Right cardiac atrium (tissue), 5 donors: ENCODE data around the gene ASPDH. TPM values are rescaled to one million over a fixed set of nuclear protein-coding genes. Genes with fewer than 3 reads are reported as not detected.
A peak's percentile ranks its signal among the peaks of the same experiment; 100 is the strongest.

ENCODE experiments used
- ATAC-seq, 2 donors: fragments of 200-7000 bp; cut with Tn5 transposase; one replicate each; pipeline versions ENCODE4 v1.8.0 to v1.9.1; 2020; ENCODE audit warnings: moderate library complexity in 2 of 2, mild to moderate bottlenecking in 1 of 2
- DNase-seq, 3 donors: peaks; one replicate each; pipeline ENCODE4 v3.0.0-alpha.2; 2020
- H3K27ac ChIP-seq: one replicate; pipeline ENCODE4 v1.5.1; 2013; ENCODE audit warnings: mild to moderate bottlenecking, low read length, control low read depth, moderate library complexity
- H3K27me3 ChIP-seq: one replicate; pipeline ENCODE4 v1.6.1; 2013; ENCODE audit not compliant: control insufficient read depth, insufficient read depth
- H3K4me1 ChIP-seq: one replicate; pipeline ENCODE4 v1.6.1; 2013; ENCODE audit warnings: low read length; ENCODE audit not compliant: control insufficient read depth, insufficient read depth
- H3K4me3 ChIP-seq: one replicate; pipeline ENCODE4 v1.5.1; 2013; ENCODE audit warnings: low read length, control low read depth
- H3K9me3 ChIP-seq: one replicate; pipeline ENCODE4 v1.6.1; 2013; ENCODE audit warnings: low read length; ENCODE audit not compliant: control insufficient read depth
- WGBS: extraction: QIAGEN DNeasy Blood & Tissue Kit; methylation state at CpG from one replicate; pipeline ENCODE4 v1.1.7; 2013; 5-methylcytosine and 5-hydroxymethylcytosine counted together
- intact Hi-C, 4 donors: fragments of 100-400 bp; cut with DNase I; formaldehyde crosslinking; loops; one replicate each; pipeline versions ENCODE4 v1.11.0 to v1.14.0; 2022 to 2023
- polyA plus RNA-seq: library from polyadenylated mRNA; stranded (reverse); fragments of 200-250 nt; gene quantifications from one replicate; pipeline ENCODE4 v1.2.3, GENCODE V29; 2013
- total RNA-seq, 4 donors: library from RNA; stranded (reverse); fragmentation: NEBNext Ultra II Directional; extraction: Animal tissue kit (Norgen Biotek cat#: 25700); gene quantifications; one replicate each; pipeline ENCODE4 v1.2.1, GENCODE V29; 2021
- donor health status: healthy with polysubstance abuse.
- donor health status: DM: no; HTN: yes; CAD: no.
- donor health status: DM: no; HTN: no; CAD: no.
- donor health status: DM: no; HTN: yes; CAD: no; lungs with severe emphysema.
- donor health status: DM: yes; HTN: yes; CAD: no.

ASPDH gene
- total and polyA plus RNA-seq, 5 donors: not detected

DNA sequence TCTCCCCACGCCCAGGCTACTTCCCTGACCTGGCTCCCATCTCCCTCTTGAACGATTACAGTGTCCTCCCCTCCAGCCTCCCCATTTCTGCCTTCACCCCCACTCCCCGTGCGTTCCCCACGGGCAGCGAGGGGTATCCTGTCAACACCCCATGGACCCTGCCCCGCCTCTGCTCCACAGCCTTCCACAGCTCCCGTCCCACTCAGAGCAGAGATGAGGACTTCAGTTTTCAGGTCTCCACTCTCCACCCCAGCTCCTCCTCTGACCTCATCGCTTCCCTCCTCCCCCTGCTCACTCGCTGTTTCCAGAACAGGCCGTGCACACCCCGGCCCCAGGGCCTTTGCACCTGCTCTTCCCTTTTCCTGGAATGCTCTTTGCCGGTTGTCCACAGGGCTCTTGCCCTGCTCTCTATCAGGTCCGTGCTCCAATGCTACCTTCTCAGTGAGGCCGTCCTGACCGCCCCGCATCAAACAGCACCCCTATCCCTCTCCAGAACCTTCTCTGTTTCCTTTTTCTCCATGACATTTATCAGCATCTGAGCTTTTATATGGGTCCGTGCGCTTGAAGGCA is 39.5 kb upstream of the ASPDH start:
- DNase-seq (no peak), ATAC-seq (no peak)
- no peaks in the 10 kb centered on the region for H3K4me1 ChIP-seq
- no peaks in the 10 kb centered on the region for H3K27me3 ChIP-seq
- no peak overlapping the region for H3K4me3 ChIP-seq
- 78% methylated on average over 19 of the region's 19 CpGs for WGBS
- no peaks in the 10 kb centered on the region for H3K9me3 ChIP-seq
- H3K27ac ChIP-seq: no peak overlapping the region
- intact Hi-C loops: no loop called here

DNA sequence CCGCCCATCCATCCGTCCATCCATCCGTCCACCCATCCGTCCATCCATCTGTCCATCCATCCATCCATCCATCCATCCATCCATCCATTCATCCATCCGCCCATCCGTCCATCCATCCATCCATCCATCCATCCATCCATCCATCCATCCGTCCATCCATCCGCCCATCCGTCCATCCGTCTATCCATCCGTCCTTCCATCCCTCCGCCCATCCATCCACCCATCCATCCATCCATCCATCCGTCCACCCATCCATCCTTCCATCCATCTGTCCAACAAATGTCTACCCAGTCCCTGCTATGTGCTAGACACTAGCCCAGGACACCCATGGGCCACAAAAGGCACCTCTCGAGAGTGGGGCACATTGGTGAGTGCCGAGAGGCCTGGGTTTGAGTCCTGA is 38.8 kb upstream of the ASPDH start:
- Histone ChIP-seq H3K9me3 (no peaks in the 10 kb centered on the region), H3K27me3 (no peaks in the 10 kb centered on the region), H3K27ac (no peak overlapping the region), H3K4me1 (no peaks in the 10 kb centered on the region), H3K4me3 (no peak overlapping the region)
- DNase-seq: no peak
- WGBS: 92% methylated on average over 15 of the region's 15 CpGs
- intact Hi-C loops: no loop called here
- ATAC-seq: no peak

DNA sequence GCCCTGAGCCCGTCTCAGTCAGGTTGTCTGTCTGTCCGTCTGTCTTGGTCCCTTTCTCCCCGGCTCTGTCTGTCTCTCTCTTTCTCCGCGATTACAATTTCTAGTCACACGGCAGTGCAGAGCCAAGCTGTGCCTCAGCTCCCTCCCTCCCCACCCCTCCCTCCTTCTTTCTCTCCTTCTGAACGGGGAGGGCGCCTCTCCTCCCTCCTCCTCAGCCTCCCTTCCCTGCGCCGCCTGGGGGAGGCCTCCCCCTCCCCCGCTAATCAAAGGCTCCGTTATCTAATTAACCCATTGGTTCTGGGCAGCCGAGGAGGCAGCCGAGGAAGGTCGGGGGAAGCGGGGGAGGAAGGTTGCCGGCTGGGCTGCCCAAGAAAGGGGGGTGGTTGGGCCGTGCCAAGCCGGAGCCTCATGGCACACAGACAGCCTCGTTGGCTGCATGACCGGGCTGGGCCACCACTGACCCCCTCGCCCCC is 38.0 kb upstream of the ASPDH start:
- no peaks in the 10 kb centered on the region for H3K9me3 ChIP-seq
- no peak overlapping the region for H3K4me3 ChIP-seq
- no peak for DNase-seq
- intact Hi-C loops: no loop called here
- H3K4me1 ChIP-seq: no peaks in the 10 kb centered on the region
- 5% methylated on average over 22 of the region's 22 CpGs for WGBS
- no peak overlapping the region for H3K27ac ChIP-seq
- ATAC-seq: no peak
- H3K27me3 ChIP-seq: no peaks in the 10 kb centered on the region

DNA sequence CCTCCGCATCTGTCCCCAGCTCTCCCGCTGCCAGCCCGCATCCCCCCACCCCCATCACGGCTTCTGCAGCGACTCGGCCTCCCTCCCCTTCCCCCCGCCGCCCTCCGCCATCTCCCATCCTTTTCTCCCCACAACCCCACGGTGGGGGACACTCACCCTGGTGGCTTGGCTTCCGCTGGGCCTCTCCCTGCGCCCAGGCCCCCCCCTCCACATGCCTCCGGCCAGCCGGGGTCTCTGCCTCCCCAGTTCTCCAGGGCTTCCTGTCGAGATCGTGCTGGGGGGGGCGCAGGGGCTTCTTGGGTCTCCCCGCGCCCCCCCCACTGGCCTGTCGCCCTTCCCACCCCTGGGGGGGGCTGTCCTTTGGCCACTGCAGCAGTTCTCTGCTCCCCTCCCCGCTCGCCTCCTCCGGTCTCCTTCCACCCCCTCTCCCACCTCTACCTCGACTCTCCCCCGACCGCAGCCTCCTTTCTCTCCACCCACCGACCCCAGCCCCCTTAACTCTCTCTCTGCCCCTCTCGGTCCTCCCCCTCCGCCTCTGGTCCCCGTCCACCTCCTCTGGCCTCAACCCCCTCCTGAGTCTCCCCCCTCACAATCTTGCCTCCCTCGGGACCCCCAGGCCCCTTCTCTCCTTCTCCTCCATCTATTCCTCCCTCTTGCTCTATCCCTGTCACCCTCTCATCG is 37.5 kb upstream of the ASPDH start:
- ATAC-seq: no peak
- Histone ChIP-seq H3K4me1 (no peaks in the 10 kb centered on the region), H3K27ac (no peak overlapping the region), H3K4me3 (no peak overlapping the region), H3K27me3 (no peaks in the 10 kb centered on the region), H3K9me3 (no peaks in the 10 kb centered on the region)
- DNase-seq: no peak
- intact Hi-C loops: no loop called here
- WGBS: 30% methylated on average over 32 of the region's 32 CpGs

DNA sequence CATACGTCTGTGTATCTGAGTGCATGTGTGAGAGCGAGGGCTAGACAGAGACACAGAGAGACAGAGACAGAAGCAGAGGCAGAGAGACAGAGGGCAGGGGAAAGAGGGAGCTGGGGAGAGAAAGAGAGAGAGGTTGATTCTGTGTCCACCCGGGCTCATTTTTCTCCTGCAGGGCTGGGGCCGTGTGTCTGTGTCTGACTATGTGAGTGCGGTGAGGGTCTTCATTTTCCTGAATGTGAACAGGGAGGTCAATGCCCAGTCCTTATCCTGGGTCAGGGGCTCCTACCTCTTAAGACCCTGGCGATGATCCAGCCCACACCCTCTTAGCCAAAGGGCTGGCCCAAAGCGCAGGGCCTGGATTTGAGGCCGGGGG is 36.9 kb upstream of the ASPDH start:
- intact Hi-C loops: no loop called here
- no peak overlapping the region for H3K4me3 ChIP-seq

DNA sequence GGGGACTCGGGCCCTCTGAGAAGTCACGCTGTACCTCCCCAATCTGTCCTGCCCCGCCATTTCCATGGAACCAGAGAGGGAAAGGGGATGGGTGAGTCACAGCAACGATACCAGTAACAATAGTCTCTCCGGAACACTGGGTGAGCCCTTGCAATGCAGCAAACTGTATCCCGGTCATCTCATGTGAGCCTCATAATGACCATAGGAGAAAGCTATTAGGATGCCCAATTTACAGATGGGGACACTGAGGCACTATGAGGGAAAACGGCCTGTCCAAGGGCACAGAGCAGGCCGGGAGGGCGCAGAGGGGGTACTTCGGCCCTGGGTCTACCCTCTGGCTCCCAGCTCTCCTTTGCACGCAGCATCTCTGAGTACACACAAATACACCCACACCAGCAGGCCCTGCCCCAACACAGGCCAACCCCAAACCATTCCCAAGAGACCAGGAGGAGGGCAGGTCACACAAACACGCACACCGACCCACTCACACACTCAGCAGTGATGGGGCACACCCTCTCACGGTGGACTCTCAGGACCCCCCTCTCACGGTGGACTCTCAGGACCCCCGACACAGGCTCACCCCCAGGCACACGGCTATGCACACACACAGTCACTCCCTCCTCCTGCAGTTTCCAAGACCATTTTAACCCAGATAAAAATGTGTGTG is 36.3 kb upstream of the ASPDH start:
- Histone ChIP-seq H3K27me3 (no peaks in the 10 kb centered on the region), H3K27ac (no peak overlapping the region), H3K4me1 (no peaks in the 10 kb centered on the region), H3K4me3 (no peak overlapping the region), H3K9me3 (no peaks in the 10 kb centered on the region)
- ATAC-seq: no peak
- intact Hi-C loops: no loop called here
- no peak for DNase-seq
- 75% methylated on average over 17 of the region's 17 CpGs for WGBS

More for the DNA sequence above, 36.9 kb upstream of the ASPDH start:
- 62% methylated on average over 8 of the region's 8 CpGs for WGBS
- no peak overlapping the region for H3K27ac ChIP-seq
- H3K9me3 ChIP-seq: no peaks in the 10 kb centered on the region
- ATAC-seq (no peak), DNase-seq (no peak)
- no peaks in the 10 kb centered on the region for H3K4me1 ChIP-seq
- no peaks in the 10 kb centered on the region for H3K27me3 ChIP-seq

DNA sequence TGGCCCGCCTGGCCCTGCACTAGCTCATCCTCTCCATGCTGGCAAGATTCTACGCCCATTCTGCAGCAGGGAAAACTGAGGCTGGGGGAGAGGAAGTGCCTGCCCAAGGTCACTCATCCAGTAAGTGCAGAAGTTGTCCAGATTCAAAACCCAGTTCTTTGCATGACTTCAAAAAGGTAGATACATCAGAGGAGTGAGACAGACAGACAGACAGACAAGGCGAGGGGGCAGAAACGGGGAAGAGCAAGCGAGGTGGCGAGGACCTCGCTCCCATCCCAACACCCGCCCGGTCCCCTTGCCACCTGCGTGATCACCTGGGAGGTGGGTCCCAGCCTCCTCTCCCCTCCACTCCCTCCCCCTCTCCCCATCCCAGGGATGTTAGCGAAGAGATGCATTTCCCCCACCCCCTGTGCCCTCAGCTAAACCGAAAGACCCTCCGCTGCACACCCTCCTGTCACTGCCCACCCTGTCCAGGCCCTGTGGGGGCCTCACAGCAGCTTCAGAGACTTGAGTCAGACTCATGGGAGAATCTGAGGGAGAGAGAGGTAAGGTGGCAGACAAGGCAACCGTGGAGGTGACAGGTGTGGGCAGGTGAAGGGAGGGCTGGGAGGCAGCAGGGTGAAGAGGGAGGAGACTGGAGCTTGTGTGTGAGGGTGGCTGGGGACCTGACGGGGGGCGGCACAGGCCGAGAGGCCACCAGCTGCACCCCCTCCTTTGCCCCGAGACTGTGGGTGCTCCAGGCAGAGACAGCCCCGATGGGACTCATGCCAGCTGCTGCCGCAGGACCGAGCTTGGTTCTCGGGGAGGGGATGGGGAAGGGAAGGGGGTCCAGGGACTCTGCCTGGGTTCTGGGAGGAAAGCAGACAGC is 35.6 kb upstream of the ASPDH start:
- Histone ChIP-seq H3K27me3 (no peaks in the 10 kb centered on the region), H3K9me3 (no peaks in the 10 kb centered on the region), H3K4me1 (no peaks in the 10 kb centered on the region), H3K27ac (no peak overlapping the region), H3K4me3 (no peak overlapping the region)
- WGBS: 85% methylated on average over 22 of the region's 22 CpGs
- intact Hi-C loops: no loop called here
- ATAC-seq (no peak), DNase-seq (no peak)

DNA sequence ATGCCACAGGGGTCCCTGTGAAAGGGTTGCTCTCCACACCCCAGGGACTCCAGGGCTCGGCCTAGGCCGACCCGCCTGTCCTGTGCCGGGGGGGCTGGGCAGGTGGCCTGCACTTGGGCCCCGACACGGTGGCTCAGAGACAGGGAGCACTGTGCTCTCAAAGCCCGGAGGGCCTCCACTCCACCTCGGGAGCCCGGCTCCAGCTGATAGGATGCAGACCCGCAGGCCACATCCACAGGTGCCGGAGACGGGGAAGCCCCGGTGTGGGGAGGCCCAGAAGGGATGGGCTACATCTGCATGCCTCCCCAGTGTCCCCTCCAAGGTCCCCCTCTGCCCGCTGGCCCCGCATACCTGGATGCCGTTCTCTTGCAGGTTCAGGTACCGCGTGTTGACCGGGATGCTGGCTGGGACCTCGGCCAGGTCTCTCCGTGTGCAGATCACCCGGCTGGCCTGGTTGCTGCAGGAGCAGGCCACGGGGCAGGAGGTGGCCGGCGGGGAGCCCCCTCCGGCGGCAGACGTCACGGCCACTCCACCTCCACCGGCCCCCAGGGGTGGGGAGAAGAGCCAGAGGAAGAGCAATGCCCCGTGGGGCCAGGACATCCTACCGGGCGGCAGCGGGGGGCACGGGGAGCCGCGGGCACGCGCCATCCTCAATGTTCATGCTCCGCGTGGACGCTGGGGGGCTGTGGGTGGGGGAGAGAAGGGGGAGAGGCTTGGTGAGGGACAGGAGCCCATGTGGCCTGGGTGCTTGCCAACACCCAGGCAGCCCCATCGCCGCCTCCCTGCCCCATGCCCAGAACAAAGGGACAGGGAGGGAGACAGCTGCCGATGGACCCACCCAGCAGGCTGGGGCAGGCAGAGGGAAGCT is 34.7 kb upstream of the ASPDH start:
- intact Hi-C loops: no loop called here
- ATAC-seq (no peak), DNase-seq (peak in 1 of 3 donors; percentile 13)
- H3K4me3 ChIP-seq: no peak overlapping the region
- no peaks in the 10 kb centered on the region for H3K4me1 ChIP-seq
- 81% methylated on average over 45 of the region's 45 CpGs for WGBS
- H3K27ac ChIP-seq: no peak overlapping the region
- H3K9me3 ChIP-seq: no peaks in the 10 kb centered on the region
- no peaks in the 10 kb centered on the region for H3K27me3 ChIP-seq

DNA sequence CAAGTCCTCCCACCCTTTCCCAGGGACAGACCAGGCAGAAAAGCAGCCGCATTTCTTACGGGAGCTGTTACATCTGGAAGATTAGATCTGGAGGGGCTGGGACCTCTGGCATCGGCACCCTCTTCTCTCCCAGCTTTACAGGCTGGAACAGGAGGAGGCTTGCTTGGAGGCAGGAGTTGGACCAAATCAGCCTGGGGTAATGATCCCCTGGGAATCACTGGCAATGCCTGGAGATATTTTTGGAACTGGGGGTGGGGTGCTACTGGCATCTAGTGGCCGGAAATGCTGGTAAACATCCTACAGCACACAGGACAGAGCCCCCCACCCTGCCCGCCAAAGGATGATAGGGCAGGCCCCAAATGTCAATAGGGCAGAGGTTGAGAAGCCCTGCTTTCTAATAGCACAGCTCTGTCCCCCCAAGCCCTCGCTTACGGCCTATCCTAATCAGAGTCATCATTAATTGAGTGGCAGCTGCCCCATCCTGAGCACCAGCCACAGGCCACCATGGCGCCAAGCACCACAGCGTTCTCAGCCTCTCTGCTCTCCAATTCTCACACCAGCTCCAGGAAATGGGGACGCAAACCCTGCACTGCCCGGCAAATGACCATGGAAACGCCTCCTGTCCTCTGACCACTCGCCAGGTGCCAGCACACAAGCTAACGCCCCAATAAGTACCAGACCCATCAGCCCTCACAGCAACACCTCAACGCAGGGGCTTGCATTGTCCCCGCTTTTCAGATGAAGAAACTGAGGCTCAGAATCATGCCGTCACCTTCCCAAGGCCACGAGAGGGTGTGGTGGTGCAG is 33.9 kb upstream of the ASPDH start:
- no peaks in the 10 kb centered on the region for H3K9me3 ChIP-seq
- 64% methylated on average over 18 of the region's 18 CpGs for WGBS
- intact Hi-C loops: no loop called here
- DNase-seq: no peak
- no peaks in the 10 kb centered on the region for H3K4me1 ChIP-seq
- no peak overlapping the region for H3K27ac ChIP-seq
- H3K27me3 ChIP-seq: no peaks in the 10 kb centered on the region
- no peak for ATAC-seq
- H3K4me3 ChIP-seq: no peak overlapping the region
